GM06990 (cell line): ENCODE measurements around the gene EBPL.

Experiments used
- DNase-seq: peaks from one replicate; pipeline ENCODE4 v3.0.0-alpha.2; 2011; ENCODE audit not compliant: insufficient read length; ENCODE audit errors: extremely low read depth
- H3K27me3 ChIP-seq: replicated peaks from 2 replicates; pipeline ENCODE4 v1.6.0; 2011; ENCODE audit warnings: low read length; ENCODE audit not compliant: control insufficient read depth, insufficient read depth
- H3K36me3 ChIP-seq: 2 replicates; pipeline ENCODE4 v1.5.1; 2011; ENCODE audit warnings: low read length; ENCODE audit not compliant: control insufficient read depth, insufficient read depth
- H3K4me3 ChIP-seq: replicated peaks from 2 replicates; pipeline ENCODE4 v1.5.1; 2011; ENCODE audit warnings: low read depth, mild to moderate bottlenecking, control low read depth, low read length
- TF ChIP-seq, protein P1 (sequence below): IDR thresholded peaks from 2 replicates; pipeline ENCODE4 v1.5.1; 2011; ENCODE audit warnings: low read length, control low read depth, mild to moderate bottlenecking, inconsistent platforms; ENCODE audit not compliant: insufficient read depth, poor library complexity, severe bottlenecking

The EBPL gene

DNA sequence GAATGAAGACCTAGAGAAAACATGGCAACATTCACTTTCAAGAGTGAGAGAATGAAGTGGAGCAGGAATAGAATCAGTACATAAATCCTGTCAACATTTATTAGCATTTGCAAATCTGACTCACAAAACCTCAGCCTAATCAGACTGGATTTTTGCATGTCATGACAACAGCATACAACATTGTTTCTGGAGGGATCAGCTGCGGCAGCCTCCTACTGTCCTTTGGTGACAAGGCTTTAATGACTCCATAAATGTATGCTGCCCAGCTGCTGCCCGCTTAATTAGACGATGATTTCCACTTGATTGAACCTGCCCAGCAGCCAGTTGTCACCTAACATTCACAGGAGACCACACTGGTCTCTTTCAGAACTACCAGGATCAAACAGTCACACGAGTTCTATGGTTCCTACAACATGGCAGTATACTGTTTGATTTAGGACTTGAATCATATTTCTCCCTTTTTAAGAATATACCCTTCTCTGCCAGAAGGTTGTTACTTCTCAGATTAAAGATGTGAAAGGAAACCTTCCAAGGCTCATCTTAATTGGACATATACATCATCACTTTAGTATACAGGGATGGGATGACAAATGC lies 9.3 kb downstream of the EBPL start:
- TF ChIP-seq, protein P1, sequence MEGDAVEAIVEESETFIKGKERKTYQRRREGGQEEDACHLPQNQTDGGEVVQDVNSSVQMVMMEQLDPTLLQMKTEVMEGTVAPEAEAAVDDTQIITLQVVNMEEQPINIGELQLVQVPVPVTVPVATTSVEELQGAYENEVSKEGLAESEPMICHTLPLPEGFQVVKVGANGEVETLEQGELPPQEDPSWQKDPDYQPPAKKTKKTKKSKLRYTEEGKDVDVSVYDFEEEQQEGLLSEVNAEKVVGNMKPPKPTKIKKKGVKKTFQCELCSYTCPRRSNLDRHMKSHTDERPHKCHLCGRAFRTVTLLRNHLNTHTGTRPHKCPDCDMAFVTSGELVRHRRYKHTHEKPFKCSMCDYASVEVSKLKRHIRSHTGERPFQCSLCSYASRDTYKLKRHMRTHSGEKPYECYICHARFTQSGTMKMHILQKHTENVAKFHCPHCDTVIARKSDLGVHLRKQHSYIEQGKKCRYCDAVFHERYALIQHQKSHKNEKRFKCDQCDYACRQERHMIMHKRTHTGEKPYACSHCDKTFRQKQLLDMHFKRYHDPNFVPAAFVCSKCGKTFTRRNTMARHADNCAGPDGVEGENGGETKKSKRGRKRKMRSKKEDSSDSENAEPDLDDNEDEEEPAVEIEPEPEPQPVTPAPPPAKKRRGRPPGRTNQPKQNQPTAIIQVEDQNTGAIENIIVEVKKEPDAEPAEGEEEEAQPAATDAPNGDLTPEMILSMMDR = no peak
- Histone ChIP-seq H3K36me3 (peaks cover 1% of the 10 kb centered on the region), H3K27me3 (no peaks in the 10 kb centered on the region), H3K4me3 (no peak overlapping the region)
- DNase-seq = no peak

DNA sequence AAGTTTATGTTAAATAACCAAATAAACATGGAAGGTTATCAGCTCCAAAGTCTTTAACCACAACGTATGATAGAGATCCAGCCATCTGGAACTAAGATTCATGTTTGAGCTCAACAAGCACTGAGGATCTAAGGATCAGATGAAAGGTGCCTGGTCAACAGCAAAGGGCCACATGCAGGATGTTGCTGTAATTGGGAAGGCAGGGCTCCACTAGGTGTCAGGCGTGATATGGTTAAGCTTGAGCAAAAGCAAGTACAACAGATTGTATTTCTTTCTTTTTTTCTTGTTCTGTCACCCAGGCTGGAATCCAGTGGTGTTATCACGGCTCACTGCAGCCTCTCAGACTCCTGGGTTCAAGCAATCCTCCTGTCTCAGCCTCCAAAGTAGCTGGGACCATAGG lies 12.0 kb downstream of the EBPL start:
- TF ChIP-seq, protein P1 = peak; percentile 42
- no peak for DNase-seq
- Histone ChIP-seq H3K27me3 (no peaks in the 10 kb centered on the region), H3K36me3 (no peaks in the 10 kb centered on the region; the same call in 1 of the 2 replicates), H3K4me3 (no peak overlapping the region)

DNA sequence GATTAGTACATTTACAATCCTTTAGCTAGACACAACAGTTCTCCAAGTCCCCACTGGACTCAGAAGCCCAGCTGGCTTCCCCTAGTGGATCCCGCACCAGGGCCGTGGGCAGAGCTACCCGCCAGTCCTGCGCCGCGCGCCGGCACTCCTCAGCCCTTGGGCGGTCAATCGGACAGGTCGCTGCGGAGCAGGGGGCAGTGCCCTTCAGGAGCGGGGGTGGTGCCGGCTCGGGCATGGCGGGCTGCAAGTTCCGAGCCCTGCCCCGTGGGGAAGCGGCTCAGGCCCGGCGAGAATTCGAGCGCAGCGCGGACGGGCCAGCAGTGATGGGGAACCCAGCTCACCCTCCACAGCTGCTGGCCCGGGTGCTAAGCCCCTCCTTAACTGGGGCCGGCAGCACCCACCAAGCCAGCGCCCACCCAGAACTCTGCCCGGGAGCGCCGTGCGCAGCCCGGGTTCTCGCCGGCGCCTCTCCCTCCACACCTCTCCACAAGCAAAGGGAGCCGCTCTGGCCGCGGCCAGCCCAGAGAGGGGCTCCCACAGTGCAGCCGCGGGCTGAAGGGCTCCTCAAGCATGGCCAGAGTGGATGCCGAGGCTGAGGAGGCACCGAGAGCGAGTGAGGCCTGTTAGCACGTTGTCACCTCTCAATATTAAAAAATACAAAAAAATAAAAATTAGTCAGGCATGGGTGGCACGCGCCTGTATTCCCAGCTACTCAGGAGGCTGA lies 12.9 kb downstream of the EBPL start:
- H3K27me3 ChIP-seq = no peaks in the 10 kb centered on the region
- TF ChIP-seq, protein P1 = no peak
- H3K4me3 ChIP-seq = no peak overlapping the region
- H3K36me3 ChIP-seq = no peaks in the 10 kb centered on the region; the same call in 1 of the 2 replicates
- DNase-seq = no peak

DNA sequence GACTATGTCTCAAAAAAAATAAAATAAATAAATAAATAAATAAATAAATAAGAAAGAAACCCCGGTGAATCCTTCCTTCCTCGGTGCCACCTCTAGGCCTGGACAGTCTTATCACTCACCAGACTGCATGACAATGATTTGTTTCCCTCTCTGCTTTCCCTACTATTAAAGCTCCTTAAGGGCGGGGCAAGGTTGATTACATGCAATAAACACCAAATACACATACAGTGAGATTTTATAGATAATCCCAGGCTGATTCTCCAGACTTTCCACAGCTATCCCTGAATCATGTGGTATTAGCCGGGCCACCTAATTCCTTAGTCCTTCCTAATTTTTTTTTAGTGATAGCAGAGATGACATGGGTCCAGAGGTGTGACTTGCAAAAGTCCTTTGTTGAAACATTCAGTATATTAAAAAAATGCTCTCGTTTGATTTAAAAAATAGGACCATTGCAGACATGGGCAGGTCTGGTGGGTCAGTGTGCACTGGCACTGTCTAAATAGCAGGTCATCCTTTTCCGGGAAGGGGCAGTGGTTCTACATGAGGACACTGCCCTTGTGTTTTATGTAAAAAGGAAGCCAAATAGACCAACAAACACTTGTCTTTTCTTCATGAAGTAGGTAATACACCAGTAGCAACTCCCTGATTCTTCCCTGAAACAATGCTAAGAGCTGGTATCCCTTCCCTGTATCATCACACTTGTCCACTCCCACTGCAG lies 14.5 kb downstream of the EBPL start:
- Histone ChIP-seq H3K36me3 (no peaks in the 10 kb centered on the region; the same call in 1 of the 2 replicates), H3K27me3 (no peaks in the 10 kb centered on the region), H3K4me3 (no peak overlapping the region)
- DNase-seq = no peak
- TF ChIP-seq, protein P1 = no peak

DNA sequence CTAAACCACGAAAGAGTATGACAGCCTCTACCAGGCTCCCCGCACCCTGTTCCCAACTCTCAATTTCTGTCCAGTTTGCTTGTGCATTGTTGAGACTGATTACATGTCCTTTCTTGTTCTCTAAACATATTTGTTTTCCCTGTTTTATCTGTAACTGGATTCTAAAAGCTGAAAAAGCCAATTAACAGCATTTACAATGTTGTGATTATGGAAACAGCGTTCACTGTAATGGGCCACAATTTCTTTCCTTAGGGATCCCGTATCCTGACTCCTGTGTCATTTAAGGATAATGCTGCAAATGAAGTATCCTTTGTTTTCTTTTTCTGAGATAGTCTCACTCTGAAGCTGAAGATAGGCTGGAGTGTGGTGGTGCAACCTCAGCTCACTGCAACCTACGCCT lies 20.5 kb downstream of the EBPL start:
- H3K36me3 ChIP-seq = peaks cover 4% of the 10 kb centered on the region
- TF ChIP-seq, protein P1 = no peak

More for the DNA sequence above, 20.5 kb downstream of the EBPL start:
- Histone ChIP-seq H3K4me3 (no peak overlapping the region), H3K27me3 (no peaks in the 10 kb centered on the region)
- no peak for DNase-seq
